ENCODE results near the gene LZTS3. TPM values are rescaled to one million over a fixed set of nuclear protein-coding genes. Genes with fewer than 3 reads are reported as not detected.

The LZTS3 gene
- 2.5 to 6.2 TPM (median 2.9 TPM) in 3 replicates for polyA plus RNA-seq
- polyA plus RNA-seq (2011; ENCODE audit: low read depth), result 2.3 TPM
- 3.1 and 5.6 TPM in 2 replicates for polyA plus RNA-seq (2011; cell fraction: cytosol; rRNA removed)
- polyA plus RNA-seq (2011; cell fraction: nucleus; rRNA removed), result 7.6 and 10.3 TPM in 2 replicates
- polyA plus RNA-seq (2012; ENCODE audit: low replicate concordance), result 3.0 and 5.2 TPM in 2 replicates
- polyA minus RNA-seq, result 3.3 to 10.0 TPM (median 6.4 TPM) in 3 replicates
- polyA minus RNA-seq (2011; cell fraction: cytosol; rRNA and poly(A)+ RNA removed), result 9.6 TPM
- polyA minus RNA-seq (2011; cell fraction: nucleus; rRNA and poly(A)+ RNA removed), result 5.7 and 6.6 TPM in 2 replicates

DNA sequence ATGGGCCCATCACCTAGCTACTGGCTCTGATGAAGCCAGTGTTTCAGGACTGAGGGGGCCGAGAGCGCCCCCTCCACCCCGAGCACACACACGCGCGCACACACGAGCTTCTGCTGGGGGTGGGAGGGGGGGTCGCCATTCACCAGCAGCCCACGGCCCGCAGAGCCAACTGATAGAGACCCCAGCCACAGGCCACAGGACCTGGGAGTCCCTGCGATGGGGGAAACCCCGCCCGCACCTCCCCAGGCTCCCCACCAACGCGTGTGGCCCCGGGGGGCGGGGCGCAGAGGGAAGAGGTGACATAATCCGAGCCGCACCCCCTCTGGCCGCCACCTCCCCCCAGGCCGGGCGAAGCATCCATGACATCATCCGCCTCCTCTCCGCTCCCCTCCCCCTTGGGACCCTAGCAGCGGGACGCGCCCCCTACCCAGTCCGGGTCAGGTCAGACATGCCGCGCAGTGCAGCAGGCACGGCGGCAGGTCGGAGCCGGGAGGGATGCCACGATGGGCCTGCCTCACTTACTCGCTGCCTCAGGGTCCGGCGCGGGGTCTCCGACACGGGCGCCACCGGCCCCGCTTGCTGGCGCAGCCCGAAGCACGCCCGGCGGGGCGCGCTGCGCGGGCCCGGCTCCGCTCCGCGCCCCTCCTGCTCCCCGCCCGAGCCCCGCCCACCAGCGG is at the start of gene LZTS3:
TSS of gene LZTS3 (minus strand) at position 617 of the 677 bp plus-strand sequence. CDS start 6,386 bp downstream, outside the sequence.
- DNase-seq (ENCODE audit: low read depth, low spot score) (no peak), FAIRE-seq (no peak)
- dilution Hi-C loops (cut with MboI; ENCODE audit: extremely low pct_ligation_motif_present, low sequenced_read_pairs), result no loop called here
- no peaks in the 10 kb centered on the region for H3K9me3 ChIP-seq (ENCODE audit: control insufficient read depth, low read depth, low read length)
- H3K9ac ChIP-seq (ENCODE audit: control insufficient read depth, extremely low read depth, insufficient read depth, low read length), result peak within 1 kb of the TSS; percentile 88
- H3K36me3 ChIP-seq (ENCODE audit: control insufficient read depth in 2 of 2, extremely low read depth in 1 of 2, insufficient read depth in 2 of 2, low read length in 2 of 2), result no peaks in the 10 kb centered on the region
- peak within 1 kb of the TSS; percentile 69 to 98 (median 92) for H3K4me3 ChIP-seq (ENCODE audit: control insufficient read depth in 2 of 3, extremely low read depth in 1 of 3, insufficient read depth in 2 of 3, low read depth in 1 of 3, low read length in 3 of 3)
- H3K4me1 ChIP-seq (ENCODE audit: control insufficient read depth, extremely low read depth, insufficient read depth, low read length), result peaks cover 11% of the 10 kb centered on the region
- H3K9me1 ChIP-seq (ENCODE audit: control insufficient read depth, extremely low read depth, insufficient read depth, low read length), result no peaks in the 10 kb centered on the region
- peaks cover 27% of the 10 kb centered on the region for H3K27me3 ChIP-seq (ENCODE audit: control insufficient read depth, extremely low read depth, insufficient read depth, low read length)
- no peaks in the 10 kb centered on the region for H4K20me1 ChIP-seq (ENCODE audit: control insufficient read depth, extremely low read depth, insufficient read depth, low read length)
- TF ChIP-seq EZH2 (IDR thresholded peaks at IDR 0.05; ENCODE audit: low read length), result no peak
- TF ChIP-seq, protein P1, sequence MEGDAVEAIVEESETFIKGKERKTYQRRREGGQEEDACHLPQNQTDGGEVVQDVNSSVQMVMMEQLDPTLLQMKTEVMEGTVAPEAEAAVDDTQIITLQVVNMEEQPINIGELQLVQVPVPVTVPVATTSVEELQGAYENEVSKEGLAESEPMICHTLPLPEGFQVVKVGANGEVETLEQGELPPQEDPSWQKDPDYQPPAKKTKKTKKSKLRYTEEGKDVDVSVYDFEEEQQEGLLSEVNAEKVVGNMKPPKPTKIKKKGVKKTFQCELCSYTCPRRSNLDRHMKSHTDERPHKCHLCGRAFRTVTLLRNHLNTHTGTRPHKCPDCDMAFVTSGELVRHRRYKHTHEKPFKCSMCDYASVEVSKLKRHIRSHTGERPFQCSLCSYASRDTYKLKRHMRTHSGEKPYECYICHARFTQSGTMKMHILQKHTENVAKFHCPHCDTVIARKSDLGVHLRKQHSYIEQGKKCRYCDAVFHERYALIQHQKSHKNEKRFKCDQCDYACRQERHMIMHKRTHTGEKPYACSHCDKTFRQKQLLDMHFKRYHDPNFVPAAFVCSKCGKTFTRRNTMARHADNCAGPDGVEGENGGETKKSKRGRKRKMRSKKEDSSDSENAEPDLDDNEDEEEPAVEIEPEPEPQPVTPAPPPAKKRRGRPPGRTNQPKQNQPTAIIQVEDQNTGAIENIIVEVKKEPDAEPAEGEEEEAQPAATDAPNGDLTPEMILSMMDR (optimal IDR thresholded peaks at IDR 0.05 in 1 of 3, IDR thresholded peaks at IDR 0.05 in 1 of 3, conservative IDR thresholded peaks at IDR 0.05 in 1 of 3; ENCODE audit: extremely low read depth in 1 of 3, insufficient read depth in 2 of 3, low read length in 3 of 3), result peak in 1 of 3 experiments; percentile 22
- peak within 1 kb of the TSS; percentile 93 for H3K4me2 ChIP-seq (ENCODE audit: control insufficient read depth, extremely low read depth, insufficient read depth, low read depth, low read length)
- peak within 1 kb of the TSS; percentile 74 for H3K27ac ChIP-seq (ENCODE audit: control insufficient read depth, insufficient read depth, low read length)
- peak within 1 kb of the TSS; percentile 85 for H2AFZ ChIP-seq (ENCODE audit: control insufficient read depth, low read length)
- H3K79me2 ChIP-seq (ENCODE audit: control insufficient read depth, insufficient read depth, low read length), result no peaks in the 10 kb centered on the region

DNA sequence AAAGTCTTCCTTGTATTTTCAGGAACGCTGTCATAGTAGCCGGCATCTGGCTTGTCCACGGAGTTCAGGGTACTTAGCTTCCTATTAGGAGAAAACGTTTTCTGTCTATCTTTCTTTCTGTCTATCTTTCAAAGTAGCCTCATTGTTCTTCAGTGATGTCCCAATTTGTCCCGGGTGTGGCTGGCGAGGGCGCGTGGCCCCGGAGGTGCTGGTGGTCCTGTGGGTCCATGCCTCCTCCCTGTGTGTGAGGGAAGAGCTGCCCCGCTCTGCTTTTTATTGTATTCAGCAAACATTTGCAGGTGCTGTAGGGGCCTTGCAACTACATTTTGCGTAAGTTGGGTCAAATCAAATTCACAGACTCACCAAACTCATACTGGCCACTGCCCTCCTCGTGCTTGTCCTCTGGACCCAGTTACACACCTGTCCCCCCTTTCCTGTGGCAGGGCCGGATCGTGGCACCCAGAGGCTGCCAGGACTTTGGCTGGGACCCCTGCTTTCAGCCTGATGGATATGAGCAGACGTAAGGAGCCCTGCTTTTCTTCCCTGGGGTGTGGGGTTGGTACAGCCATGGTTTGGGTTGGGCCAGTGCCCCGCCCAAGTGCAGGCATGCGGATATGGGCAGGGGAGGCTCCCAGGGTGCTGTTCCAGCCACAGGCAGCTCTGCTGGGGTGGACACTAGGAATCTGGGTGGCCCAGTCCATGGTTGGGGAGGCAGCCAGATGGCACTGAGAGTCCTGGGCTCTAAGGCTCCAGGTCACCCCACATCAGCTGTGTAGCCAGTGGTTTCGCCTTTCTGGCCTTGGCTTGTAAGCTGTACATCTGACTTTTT is 48.3 kb upstream of the LZTS3 start:
- Histone ChIP-seq H3K4me1 (ENCODE audit: control insufficient read depth, extremely low read depth, insufficient read depth, low read length) (peaks cover 13% of the 10 kb centered on the region), H4K20me1 (ENCODE audit: control insufficient read depth, extremely low read depth, insufficient read depth, low read length) (no peaks in the 10 kb centered on the region), H3K9me1 (ENCODE audit: control insufficient read depth, extremely low read depth, insufficient read depth, low read length) (no peaks in the 10 kb centered on the region), H3K36me3 (ENCODE audit: control insufficient read depth in 2 of 2, extremely low read depth in 1 of 2, insufficient read depth in 2 of 2, low read length in 2 of 2) (peaks cover 16 to 22% of the 10 kb centered on the region in 2 experiments), H3K27me3 (ENCODE audit: control insufficient read depth, extremely low read depth, insufficient read depth, low read length) (no peaks in the 10 kb centered on the region), H3K4me2 (ENCODE audit: control insufficient read depth, extremely low read depth, insufficient read depth, low read depth, low read length) (no peak overlapping the region), H3K9ac (ENCODE audit: control insufficient read depth, extremely low read depth, insufficient read depth, low read length) (peak overlapping the region; percentile 28), H3K27ac (ENCODE audit: control insufficient read depth, insufficient read depth, low read length) (peak overlapping the region; percentile 26), H3K9me3 (ENCODE audit: control insufficient read depth, low read depth, low read length) (no peaks in the 10 kb centered on the region), H2AFZ (ENCODE audit: control insufficient read depth, low read length) (no peak overlapping the region), H3K79me2 (ENCODE audit: control insufficient read depth, insufficient read depth, low read length) (no peaks in the 10 kb centered on the region), H3K4me3 (ENCODE audit: control insufficient read depth in 2 of 3, extremely low read depth in 1 of 3, insufficient read depth in 2 of 3, low read depth in 1 of 3, low read length in 3 of 3) (no peak overlapping the region)
- DNase-seq (ENCODE audit: low read depth, low spot score), result no peak
- TF ChIP-seq, protein P1 (optimal IDR thresholded peaks at IDR 0.05 in 1 of 3, IDR thresholded peaks at IDR 0.05 in 1 of 3, conservative IDR thresholded peaks at IDR 0.05 in 1 of 3; ENCODE audit: extremely low read depth in 1 of 3, insufficient read depth in 2 of 3, low read length in 3 of 3), result no peak
- FAIRE-seq, result no peak
- dilution Hi-C loops (cut with MboI; ENCODE audit: extremely low pct_ligation_motif_present, low sequenced_read_pairs), result no loop called here

Measured in keratinocyte (primary cell).